Measurements from ENCODE around the gene BRINP3.

Gene BRINP3

DNA sequence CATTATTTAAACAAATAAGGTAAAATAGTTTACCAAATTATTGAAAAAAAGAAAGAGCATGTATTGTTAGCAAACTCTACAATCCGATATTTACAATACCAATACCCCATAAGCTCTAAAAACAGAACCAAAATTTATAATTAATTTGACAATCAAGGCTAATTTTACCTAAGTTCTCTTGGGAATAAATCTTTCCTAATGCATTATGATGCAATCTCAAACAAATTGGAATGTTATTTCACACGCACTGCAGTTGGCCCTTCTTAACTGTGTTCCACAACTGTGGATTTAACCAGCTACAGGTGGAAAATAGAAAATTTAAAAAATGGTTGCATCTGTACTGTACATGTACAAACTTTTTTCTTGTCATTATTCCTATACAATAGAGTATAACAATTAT is 300.1 kb downstream of the BRINP3 start:
- Histone ChIP-seq H4K20me1 (no peaks in the 10 kb centered on the region), H3K4me3 (no peak overlapping the region), H3K9me3 (no peaks in the 10 kb centered on the region), H3K27ac (no peak overlapping the region), H3K4me1 (no peaks in the 10 kb centered on the region), H3K9ac (no peak overlapping the region), H3K36me3 (no peaks in the 10 kb centered on the region), H3K27me3 (no peaks in the 10 kb centered on the region), H3K4me2 (no peak overlapping the region)
- no peak for TF ChIP-seq Cebpa-rat (IDR thresholded peaks at IDR 0.05)

DNA sequence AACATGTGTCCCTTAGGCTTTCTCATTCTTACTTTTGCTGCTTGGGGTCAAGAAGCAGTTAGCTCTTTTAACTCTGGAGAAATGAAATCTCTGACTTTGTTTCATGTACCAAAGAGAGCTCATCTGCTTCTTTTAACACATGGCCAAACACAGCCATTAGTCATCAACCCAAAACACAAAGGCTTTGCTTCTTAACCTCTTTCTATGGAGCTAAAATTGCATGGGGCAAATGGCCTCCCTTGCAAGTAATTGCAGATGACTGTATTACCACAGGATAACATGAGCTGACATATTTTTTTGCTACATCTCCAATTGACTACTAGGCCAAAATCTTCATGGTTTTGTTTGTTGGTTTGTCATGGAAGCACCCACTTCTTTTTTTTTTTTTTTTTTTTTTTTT is 300.9 kb downstream of the BRINP3 start:
- Histone ChIP-seq H3K4me1 (no peaks in the 10 kb centered on the region), H3K4me3 (no peak overlapping the region), H3K9me3 (no peaks in the 10 kb centered on the region), H3K36me3 (no peaks in the 10 kb centered on the region), H3K27ac (no peak overlapping the region), H4K20me1 (no peaks in the 10 kb centered on the region), H3K27me3 (no peaks in the 10 kb centered on the region), H3K9ac (no peak overlapping the region), H3K4me2 (no peak overlapping the region)
- no peak for TF ChIP-seq Cebpa-rat (IDR thresholded peaks at IDR 0.05)

DNA sequence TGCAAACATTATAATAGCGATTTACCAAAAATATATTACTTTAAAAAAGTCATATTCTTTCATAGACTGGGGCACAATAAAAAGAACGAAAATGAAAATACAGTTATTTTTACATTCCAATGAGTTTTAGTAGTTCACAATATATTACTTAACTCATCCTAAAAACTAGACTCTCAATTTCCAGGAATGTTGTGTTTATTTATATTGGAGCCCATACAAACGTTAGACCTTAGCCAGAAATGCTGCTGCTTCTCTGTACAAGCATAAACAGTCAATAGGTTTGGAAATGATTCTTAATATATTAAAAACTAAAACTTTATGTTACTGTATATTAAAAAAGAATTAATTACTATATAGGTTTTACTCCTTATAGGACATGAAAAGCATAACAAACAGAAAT is 302.3 kb downstream of the BRINP3 start:
- no peak overlapping the region for H3K4me2 ChIP-seq
- H3K9ac ChIP-seq: no peak overlapping the region
- no peaks in the 10 kb centered on the region for H4K20me1 ChIP-seq
- H3K4me1 ChIP-seq: no peaks in the 10 kb centered on the region
- no peak overlapping the region for H3K27ac ChIP-seq
- no peaks in the 10 kb centered on the region for H3K27me3 ChIP-seq
- TF ChIP-seq Cebpa-rat (IDR thresholded peaks at IDR 0.05): no peak
- H3K9me3 ChIP-seq: no peaks in the 10 kb centered on the region
- H3K4me3 ChIP-seq: no peak overlapping the region
- no peaks in the 10 kb centered on the region for H3K36me3 ChIP-seq

DNA sequence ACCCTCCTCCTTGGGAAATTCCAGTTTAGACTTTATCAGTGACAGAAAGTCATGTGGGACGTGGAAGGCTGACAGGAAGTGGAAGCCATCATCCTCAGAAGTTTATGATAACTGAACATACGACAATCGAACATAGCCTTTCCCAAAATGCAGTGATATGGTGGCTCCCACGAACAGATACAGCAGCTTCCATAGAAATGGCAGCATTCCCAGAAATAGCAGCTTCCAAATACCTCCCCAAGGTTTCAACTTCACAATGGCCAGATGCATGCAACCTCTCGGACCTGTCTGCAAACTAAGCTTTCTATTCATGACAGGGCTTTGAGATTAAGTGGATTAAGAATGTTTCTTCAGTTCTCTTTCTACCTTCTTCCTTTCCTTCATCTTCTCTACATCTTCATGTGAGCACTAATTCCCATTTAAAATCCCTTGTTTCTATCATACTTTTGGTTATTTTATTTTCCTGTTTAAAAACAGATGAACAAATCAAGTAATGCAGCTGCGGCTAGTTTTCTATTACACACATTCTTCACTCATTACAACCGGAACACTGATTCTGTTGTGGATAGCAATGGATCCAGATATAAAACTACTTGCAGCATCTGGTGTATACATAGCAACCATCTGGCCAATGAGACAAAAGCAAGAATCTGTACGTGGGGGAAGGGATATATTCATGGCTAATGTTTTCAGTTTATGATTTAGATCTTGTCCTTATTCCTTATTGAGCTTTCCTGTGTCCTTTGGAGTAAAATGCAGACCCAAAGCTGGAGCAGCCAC is 304.8 kb downstream of the BRINP3 start:
- H3K4me3 ChIP-seq: no peak overlapping the region
- no peaks in the 10 kb centered on the region for H3K36me3 ChIP-seq
- no peak overlapping the region for H3K9ac ChIP-seq
- H3K4me2 ChIP-seq: no peak overlapping the region
- no peaks in the 10 kb centered on the region for H3K27me3 ChIP-seq
- H4K20me1 ChIP-seq: no peaks in the 10 kb centered on the region
- H3K27ac ChIP-seq: no peak overlapping the region
- no peaks in the 10 kb centered on the region for H3K4me1 ChIP-seq
- no peak for TF ChIP-seq Cebpa-rat (IDR thresholded peaks at IDR 0.05)
- H3K9me3 ChIP-seq: no peaks in the 10 kb centered on the region

DNA sequence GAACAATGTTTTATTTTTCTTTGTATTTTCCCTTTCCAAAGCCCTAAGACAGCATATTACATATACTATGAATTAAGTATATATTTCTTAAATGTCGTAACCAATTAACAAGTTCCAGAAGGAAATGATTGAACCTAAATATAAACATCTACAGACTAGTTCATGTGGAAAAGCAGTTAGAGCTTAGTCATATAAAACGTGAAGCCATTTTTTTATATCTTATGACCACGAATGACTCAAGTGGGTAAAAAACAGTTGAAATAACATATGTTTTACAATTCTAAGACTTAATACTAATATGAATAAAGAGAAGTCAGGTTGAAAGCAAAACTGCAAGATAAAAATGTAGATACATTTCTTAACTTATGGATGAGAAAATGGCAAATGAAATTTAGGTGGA is 307.3 kb downstream of the BRINP3 start:
- Histone ChIP-seq H3K9me3 (no peaks in the 10 kb centered on the region), H3K27ac (no peak overlapping the region), H3K9ac (no peak overlapping the region), H3K36me3 (no peaks in the 10 kb centered on the region), H3K4me2 (no peak overlapping the region), H3K4me1 (no peaks in the 10 kb centered on the region), H4K20me1 (no peaks in the 10 kb centered on the region), H3K4me3 (no peak overlapping the region), H3K27me3 (no peaks in the 10 kb centered on the region)
- TF ChIP-seq Cebpa-rat (IDR thresholded peaks at IDR 0.05): no peak

DNA sequence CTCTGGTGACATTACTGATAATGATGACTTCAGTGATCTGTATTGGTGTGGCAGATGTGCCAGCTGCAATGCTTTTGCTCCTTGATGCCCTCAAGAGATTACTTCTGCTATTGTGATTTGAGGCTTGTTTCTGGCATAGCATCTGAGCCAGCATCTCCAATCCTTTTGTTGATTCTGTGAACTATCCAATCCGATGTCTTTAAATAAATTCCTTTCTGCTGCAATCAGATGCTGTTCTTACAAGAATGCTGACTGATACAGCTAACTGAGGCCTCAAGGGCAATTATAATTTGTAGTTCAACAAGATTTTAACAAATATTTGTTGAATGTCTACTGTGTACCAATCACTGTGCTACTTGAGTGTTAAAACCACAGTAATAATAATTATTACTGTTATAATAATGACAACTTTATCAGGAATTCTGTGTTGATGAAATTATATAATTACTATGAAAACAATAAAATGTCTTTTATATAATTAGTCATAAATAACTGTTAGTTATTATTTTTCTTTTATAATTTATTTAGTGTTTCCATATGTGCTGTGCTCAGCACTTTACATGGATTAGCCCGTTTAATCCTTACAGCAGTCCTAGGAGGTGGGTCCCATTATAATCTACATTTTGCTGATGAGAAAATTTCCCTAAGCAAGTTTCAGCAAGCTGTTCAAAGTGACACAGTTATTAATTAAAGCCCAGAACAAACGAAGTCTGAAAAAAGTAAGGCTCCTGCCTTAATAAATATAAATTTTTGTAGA is 308.2 kb downstream of the BRINP3 start:
- no peaks in the 10 kb centered on the region for H3K9me3 ChIP-seq
- no peak overlapping the region for H3K4me3 ChIP-seq
- no peaks in the 10 kb centered on the region for H3K36me3 ChIP-seq
- no peak overlapping the region for H3K9ac ChIP-seq
- no peak for TF ChIP-seq Cebpa-rat (IDR thresholded peaks at IDR 0.05)
- no peak overlapping the region for H3K4me2 ChIP-seq
- H4K20me1 ChIP-seq: no peaks in the 10 kb centered on the region
- H3K27ac ChIP-seq: no peak overlapping the region
- no peaks in the 10 kb centered on the region for H3K4me1 ChIP-seq
- no peaks in the 10 kb centered on the region for H3K27me3 ChIP-seq

DNA sequence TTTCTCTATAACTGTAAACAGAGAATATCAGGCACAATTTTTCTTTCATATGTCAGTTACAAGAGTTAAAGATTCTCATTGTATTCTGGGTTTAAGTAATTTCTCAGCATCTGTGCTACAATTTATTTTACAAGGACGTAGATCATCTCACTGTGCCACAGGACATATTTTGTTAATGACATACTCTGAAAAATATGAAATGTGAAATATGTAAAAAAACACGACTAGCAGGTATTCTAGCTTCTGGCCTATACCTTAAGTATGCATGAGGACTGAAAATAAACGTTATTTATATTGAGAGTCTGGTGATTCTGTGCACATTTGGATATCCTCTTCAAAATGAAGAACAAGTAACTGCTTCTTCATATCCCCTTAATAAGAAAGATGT is 308.8 kb downstream of the BRINP3 start:
- Histone ChIP-seq H4K20me1 (no peaks in the 10 kb centered on the region), H3K4me1 (no peaks in the 10 kb centered on the region), H3K4me2 (no peak overlapping the region), H3K27ac (no peak overlapping the region), H3K4me3 (no peak overlapping the region), H3K27me3 (no peaks in the 10 kb centered on the region), H3K9ac (no peak overlapping the region), H3K36me3 (no peaks in the 10 kb centered on the region), H3K9me3 (no peaks in the 10 kb centered on the region)
- TF ChIP-seq Cebpa-rat (IDR thresholded peaks at IDR 0.05): no peak

DNA sequence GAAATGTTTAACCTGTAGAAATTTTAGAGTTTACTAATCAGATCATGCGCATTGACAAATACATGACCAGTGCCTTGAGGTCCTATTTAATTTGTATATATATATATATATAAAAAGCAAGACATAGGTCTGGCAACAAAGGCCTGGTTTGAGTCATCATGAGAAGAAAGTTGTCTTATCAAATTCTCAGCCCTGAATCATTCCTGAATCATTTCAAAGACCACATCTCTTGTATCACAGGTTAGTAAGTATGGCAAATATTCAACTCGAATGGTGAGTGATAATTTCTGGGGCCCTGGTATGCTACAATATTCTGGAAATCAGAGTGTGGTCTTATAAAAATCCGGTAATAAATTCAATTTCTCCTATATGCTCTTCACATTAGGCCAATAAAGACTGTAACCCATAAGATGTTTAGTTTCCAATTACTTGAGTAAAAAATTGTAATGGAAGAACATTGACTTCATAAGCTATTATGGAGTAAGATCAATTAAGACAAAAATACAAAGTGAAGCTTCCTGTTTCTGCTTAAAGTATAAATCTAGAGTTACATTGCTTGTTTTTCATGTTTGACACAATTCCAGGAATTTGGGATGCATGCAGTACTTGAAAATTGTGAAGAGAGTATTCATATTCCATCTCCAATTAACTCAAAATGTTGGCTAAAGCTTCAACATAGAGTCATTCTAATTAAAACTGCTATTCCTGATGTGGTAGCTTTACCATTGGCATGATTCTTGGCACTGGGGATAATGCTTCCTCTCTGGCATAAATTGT is 309.4 kb downstream of the BRINP3 start:
- Histone ChIP-seq H3K9ac (no peak overlapping the region), H3K27me3 (no peaks in the 10 kb centered on the region), H4K20me1 (no peaks in the 10 kb centered on the region), H3K9me3 (no peaks in the 10 kb centered on the region), H3K4me3 (no peak overlapping the region), H3K27ac (no peak overlapping the region), H3K36me3 (no peaks in the 10 kb centered on the region), H3K4me1 (no peaks in the 10 kb centered on the region), H3K4me2 (no peak overlapping the region)
- no peak for TF ChIP-seq Cebpa-rat (IDR thresholded peaks at IDR 0.05)

DNA sequence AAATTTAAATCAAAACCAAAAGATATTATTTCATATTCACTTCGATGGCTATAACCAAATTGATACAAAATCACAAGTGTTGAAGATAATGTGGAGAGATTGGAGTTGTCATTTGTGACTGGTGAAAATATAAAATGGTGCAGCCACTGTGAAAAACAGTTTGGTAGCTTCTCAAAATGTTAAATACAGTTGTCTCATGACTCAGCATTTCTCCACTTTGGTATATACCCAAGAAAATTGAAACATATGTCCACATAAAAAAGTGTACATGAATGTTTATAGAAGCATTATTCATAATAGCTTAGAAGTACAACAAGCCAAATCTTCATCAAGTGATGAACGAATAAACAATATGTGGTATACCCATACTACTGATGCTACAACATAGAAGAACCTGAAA is 318.5 kb downstream of the BRINP3 start:
- Histone ChIP-seq H3K36me3 (no peaks in the 10 kb centered on the region), H3K27ac (no peak overlapping the region), H3K9ac (no peak overlapping the region), H3K27me3 (no peaks in the 10 kb centered on the region), H3K9me3 (no peaks in the 10 kb centered on the region), H3K4me1 (no peaks in the 10 kb centered on the region), H3K4me2 (no peak overlapping the region), H4K20me1 (no peaks in the 10 kb centered on the region), H3K4me3 (no peak overlapping the region)
- TF ChIP-seq Cebpa-rat (IDR thresholded peaks at IDR 0.05): no peak

DNA sequence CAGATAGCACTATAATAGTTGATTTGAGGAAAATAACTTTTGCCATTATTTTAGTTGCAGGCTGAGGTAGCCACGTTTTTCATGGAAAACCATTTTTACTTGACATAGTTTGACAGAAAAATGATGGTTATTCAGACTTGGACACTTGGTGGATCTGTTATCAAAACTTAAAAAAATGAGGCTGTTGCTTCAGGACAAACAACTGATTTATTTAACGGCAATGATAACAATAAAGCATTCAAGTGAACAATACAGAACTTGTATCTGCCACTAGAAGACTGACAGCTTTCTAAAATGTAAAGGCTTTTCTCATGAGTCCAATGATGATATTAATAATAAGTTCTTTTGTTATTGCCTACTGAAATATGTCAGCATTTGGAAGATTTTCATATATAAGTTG is 322.9 kb downstream of the BRINP3 start:
- Histone ChIP-seq H3K27me3 (no peaks in the 10 kb centered on the region), H3K27ac (no peak overlapping the region), H3K4me2 (no peak overlapping the region), H3K9me3 (no peaks in the 10 kb centered on the region), H3K9ac (no peak overlapping the region), H3K36me3 (no peaks in the 10 kb centered on the region), H4K20me1 (no peaks in the 10 kb centered on the region), H3K4me3 (no peak overlapping the region), H3K4me1 (no peaks in the 10 kb centered on the region)
- no peak for TF ChIP-seq Cebpa-rat (IDR thresholded peaks at IDR 0.05)
